ENCODE measurements around the gene CFAP141.
"Not testable (repeated sequence)": the region's sequence is repeated elsewhere in the genome, so short reads cannot be mapped to it uniquely, and the experiment has no call there.

Gene CFAP141

DNA sequence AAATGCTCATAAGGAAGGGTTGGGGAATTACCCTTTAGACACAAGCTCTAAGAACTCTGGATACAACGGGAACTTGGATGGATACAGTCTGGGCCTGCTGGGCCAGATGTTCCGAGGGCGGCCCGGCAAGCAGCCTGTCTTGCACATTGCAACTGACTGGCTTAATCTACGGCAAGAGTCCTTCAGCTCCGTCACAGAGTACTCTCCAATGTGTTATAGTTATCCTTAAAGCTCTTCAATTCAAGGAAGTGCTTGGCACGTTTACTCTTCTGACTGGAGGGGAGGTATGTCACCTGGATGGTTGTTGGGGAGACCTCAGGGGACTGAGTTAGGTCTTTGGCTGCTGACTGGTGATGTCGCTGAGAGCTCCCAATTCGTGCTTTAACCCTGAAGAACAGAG is 1.1 kb upstream of the CFAP141 start:
- no peak for DNase-seq

DNA sequence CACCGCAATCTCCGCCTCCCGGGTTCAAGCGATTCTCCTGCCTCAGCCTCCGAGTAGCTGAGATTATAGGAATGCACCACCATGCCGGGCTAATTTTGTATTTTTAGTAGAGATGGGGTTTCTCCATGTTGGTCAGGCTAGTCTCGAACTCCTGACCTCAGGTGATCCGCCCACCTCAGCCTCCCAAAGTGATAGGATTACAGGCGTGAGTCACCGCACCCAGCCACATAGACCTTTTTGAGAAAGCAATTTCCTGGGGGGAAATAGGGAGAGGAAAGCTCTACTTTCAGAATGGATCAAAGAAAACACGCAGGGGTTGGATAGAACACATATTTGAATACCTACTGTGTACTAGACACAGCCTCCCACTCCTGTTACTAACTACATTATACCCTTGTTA is 355 bp downstream of the CFAP141 start:
- DNase-seq = not testable (repeated sequence)

DNA sequence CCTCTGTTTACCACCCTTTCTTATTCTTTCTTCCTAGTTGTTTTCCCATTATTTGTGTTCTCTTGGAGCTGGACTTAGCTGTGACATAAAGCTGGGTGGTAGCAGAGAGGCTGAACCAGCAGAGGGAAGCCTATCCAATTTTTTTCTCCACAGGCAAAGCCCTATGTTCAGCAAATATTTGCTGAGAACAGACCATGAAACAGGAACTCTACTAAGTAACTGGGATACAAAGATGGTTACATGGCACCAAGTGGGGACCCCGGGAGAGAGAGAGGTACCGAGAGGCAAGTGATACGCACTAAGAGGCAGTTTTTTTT is 6.6 kb downstream of the CFAP141 start:
- DNase-seq = no peak

DNA sequence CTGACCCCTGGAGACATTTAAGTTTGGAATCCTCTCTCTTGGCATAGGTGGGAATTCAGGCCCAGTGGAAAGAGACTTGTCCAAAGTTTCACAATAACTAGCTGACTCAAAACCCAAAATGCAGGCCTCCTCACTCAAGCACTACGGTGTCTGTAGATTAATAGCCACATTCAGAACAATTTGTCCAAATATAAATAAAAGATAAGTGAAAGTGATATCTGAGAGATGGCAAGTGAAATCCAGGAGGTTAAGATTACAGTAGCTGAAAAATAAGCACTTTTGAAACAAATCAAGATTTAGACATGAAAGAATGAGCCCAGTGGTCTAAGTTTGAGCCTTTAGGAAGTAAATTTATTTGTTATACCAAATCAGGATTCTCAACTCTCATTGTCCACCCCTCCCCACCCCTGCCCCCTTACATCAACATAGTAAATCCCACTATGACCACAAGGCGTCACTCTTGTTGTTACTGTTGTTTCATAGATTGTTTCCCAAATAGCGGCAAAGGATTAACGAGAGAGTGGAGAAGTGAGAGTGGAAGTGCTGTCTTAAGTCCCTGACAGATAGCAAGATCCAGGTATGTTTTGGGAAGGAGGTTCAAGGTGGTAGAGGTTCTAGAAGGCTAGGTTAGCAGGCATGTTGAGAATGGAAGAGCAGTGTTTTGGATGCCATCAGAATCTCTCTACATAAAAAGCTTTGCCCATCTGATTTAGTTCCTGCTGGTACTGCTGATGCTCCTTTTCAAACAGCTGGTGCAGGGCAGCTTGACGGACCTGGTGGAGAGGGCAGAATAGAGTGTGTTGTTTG is 7.2 kb downstream of the CFAP141 start:
- peak; percentile 29 for DNase-seq

DNA sequence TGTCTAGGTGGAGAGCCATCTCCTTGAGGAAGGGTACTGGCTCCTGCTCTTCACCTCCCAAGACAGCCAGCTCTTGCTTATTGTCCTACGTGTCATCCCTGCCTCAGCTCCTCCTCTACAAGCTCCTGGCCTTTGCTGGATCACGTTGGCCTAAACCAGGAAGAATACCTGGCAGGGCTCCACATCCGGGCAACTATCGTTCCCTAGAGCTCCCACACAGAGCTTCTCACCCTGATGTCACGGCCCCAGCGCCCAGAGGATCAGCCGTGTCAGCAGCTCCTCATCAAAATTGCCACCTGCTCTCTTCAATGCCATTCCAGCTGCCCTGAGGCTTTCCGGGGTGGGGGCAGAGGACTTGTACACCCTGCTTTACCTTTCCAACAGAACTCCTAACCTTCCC is 12.3 kb downstream of the CFAP141 start:
- DNase-seq = no peak

DNA sequence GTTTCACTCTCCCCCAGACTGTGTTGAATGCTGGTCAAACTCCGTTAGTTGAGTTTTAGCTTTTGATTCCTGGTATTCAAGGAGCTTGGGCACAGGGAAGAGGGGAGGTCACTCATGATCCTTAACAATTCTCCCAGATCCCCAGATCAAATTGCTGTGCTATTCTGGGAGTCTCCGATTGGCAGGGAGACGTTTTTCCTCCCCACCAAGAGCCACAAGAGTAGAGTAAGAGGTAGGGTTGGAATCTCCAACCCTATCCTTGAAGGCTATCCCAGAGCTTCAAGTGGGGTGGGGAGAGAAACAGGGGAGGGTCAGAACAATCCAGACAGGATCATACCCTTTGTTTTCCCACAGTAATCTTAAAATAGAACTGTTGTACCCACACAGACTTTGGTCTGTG is 13.7 kb downstream of the CFAP141 start:
- DNase-seq = no peak

DNA sequence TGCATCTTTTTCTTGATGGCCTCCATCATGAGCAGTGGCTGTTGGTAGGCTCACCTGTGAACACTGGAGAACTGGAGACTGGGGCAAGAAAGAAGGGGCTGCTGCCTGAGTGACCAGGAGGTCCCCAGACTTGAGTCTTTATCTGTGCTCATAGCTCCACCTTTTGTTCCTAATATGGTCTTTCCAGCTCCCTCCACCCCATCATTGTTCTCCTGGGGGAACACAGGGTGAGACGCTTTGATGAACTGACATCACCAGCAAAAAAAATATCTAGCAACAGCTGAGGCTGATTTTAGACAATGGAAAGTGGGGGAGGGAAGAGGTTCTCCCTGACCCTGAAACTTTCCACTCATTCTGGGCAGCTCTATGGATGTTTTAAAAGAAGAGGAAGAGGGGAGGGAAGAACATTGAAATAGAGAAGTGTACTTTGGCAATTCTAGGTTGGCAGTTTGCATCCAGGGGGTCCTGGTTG is 14.1 kb downstream of the CFAP141 start, which contains the start of gene TPM3:
TSS of gene TPM3 (minus strand) at position 111 of the 472 bp plus-strand sequence. CDS start at position 29, 82 bp downstream.
- no peak for DNase-seq

DNA sequence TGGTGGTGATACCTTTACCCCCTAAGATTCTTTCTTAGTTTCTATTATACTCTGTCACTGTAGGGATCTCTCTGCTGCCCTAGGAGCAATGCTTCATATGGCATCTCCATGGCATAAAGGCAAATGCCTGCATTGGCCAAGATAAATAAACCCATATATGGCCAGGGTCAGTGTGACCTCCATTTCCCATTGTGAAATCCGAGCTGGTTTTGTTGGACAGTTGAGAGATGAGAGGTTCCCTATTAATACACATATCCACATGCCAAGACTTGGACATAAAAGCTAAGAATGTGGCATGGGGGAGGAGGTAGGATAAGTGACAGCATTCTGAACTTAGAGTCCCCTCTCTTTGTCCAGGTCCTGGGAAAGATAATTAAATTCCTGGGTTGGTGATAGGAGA is 15.6 kb downstream of the CFAP141 start:
- no peak for DNase-seq

DNA sequence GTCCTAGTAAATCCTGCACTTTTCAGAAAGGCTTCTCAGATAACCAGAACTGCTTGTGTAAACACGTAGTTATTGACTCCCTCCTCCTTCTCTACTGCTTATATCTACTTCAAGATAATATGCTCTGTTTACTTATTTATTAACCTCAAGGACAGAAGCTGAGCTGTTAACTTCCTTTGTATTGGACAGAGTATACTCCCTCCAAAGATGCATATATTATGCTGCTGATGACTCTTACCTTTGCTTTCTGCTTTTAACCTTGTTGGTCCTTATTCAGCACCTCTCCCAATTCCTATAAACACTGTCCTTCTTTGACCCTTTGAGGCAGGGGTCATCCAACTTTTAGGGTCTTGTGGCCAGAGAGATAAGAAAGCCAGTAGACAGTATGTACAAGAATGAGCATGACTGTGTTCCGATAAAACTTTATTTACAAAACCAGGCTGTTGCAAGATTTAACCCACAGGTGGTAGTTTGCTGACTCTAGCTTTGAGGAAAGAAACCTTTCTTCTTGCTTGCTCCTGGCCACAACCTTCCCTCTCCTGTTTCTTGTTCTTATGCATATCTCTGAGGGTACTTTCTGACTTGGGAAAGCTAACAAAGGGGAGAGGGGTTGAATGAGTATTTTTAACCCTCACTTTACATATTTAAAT is 19.2 kb downstream of the CFAP141 start:
- no peak for DNase-seq

DNA sequence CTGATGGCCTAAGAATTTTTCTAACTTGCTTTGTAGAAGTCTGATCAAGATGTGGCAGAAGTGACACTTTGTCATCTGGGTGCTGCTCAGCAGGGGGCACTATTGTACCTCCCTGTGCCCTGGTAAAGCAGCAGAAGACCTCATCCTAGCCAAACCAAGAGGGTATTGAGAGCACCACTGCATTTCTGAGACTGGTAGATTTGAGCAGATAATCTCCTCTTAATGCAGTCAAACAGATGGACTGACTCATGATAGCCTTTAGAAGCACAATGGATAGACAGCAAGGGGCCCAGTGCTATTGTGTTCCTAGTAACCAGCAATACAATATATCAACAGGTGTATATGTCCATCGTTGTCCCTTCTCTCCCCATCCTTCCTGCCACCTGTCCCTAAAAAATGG is 20.0 kb downstream of the CFAP141 start:
- DNase-seq = peak; percentile 55

DNA sequence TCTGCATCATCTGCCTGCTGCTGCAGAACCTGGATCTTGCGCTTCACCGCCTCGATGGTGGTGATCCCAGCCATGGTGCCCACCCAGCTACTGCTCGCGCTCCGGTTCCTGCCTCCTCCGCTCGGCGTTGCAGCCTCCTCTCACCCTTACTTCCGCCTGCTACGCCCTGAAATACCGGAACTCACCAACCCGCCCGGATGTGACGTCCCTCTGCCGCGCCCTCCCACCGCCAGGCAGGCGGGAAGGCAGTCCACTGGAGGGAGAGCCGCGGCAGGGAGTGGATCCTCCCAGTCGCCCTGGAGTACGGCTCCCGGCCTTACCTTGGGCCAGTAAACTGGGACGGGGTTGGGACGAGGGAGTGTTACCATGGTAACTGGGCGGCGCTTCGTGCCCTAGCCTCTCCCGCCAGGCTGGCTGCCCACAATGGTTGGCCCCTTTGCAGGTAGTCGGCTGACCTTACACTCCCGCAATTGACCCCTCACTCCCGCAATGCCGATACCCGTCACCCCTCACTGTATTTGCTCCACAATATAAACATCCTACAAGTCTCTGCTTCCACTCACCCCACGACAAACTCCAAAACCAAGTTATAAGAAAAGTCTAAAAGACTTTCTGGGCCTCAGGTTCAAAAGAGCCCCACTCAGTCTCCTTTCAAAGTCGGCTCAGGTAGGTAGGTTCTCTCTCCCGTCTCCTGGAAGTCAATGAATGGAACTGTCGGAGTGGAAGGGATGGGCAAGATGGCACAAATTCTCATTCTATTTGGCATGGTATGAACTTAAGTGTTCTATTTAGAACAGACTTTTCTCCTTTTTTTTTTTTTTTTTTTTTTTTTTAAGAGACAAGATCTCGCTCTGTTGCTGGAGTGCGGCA is 22.9 kb downstream of the CFAP141 start:
- peak; percentile 99 for DNase-seq

DNA sequence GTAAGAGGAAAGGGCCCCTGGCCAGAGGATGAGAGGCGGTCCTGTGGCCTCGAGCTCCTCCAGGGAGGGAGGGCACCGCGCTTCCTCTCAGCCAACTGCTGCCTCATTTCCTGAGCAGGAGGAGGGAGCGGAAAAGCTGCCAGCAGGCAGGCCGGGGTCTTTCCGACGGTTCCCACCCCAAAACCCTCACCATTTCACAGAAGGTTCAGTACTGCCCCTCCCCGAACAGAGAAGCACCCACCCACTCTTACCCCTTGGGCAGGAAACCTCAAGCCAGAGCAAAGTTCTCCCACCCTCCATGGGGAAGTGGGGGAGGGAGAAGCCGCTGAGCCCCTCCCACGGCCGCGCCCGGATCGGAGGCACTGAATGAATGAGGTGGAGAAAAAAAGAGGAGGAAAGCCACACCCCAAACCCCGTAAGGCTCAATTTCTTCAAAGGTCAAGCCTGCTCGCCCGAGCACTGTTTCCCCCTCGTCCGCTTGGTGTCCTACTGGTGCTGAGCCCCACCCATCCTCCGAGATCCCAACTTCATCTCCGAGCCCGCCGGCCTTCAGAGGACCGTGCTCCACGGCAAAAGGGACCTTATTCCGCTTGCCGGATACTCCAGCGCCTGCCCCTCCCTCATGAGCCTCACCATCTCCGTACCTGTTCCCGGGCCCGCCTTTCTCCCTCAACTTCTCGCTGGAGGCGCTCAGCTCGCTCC is 23.6 kb downstream of the CFAP141 start:
- DNase-seq = peak; percentile 23

DNA sequence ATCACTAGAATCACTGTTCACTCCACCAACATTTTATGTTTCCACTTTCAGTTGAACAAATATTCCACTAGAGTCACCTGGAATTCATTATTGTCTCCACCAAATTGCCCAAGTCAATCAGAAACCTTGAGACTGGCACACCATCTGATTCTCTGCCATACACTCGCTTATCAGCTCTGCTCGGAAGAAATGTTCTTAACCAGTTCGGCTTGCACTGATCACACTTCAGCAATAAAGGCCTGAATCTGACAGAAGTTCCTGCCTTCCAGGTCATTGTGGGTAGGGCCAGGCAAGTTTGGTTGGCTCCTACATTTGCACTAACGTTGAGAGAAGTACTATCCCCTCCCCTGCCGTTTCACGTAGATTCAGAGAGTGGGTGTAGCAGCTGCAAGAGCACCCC is 24.2 kb downstream of the CFAP141 start:
- DNase-seq = no peak

DNA sequence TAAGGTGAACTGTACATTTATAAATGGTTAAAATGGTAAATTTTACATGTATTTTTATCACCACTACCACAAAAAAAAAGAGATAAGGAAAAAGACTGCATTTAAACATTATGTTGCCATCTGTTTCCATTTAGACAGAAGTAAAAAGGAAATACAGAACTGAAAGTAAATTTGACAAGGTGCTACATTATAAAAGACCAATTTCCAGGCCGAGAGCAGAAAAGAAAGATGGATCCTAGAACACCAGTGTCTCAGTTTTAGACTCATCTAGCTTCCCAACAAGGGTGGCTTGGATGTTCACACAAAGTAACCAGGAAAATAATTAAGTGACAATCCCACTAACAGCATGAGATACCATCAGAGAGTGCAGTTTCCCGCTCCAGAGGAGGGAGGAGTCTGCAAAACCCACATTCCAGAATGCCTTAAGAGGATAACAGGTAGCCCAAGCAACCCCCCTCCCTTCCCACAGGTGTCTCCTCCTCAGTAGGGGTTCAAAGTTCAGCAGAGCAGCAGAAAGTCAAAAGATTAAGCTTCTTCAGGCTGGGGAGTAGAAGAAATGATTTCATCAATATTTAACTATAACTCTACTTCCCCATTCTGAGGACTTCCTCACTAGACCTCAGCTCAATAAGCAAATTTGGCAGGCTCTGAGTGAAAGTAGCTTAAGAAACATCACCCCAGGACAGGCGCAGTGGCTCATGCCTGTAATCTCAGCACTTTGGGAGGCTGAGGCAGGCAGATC is 26.0 kb downstream of the CFAP141 start:
- no peak for DNase-seq

DNA sequence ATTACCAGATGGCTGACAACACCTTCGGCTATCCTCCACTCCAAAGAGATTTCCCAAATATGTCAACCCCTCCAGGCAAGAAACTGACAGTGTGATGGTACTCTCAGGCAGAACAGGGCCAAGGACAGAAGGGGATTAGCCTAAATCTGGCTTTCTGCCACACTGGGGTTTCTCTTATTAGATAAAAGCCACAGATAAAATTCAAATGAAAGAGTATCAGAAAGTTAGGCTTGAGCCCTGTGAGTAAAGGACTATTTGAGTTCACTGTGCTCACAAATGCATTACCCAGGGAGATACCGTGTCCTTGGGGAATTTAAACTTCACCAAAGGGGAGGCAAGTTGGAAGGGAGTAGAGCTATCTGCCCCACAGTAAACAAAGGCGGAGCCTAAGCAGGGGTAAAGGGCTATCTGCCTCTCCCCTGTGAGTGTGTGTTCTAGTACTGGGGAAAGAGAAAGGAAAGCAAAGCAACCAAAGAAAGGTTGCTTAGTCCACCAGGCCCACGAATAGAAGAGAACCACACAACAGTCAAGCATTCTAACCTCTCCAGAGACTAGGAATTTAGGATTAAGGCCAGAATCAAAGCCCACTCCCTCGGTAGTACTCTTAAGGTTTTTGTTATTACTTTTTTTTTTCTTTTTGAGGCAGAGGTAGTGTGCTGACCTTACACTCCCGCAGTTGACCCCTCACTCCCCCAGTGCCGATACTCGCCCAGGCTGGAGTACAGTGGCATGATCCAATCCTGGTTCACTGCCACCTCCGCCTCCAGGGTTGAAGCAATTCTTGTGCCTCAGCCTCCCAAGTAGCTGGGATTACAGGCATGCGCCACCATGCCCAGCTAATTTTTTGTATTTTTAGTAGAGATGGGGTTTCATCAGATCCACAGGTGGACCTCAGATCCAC is 27.0 kb downstream of the CFAP141 start:
- DNase-seq = no peak

DNA sequence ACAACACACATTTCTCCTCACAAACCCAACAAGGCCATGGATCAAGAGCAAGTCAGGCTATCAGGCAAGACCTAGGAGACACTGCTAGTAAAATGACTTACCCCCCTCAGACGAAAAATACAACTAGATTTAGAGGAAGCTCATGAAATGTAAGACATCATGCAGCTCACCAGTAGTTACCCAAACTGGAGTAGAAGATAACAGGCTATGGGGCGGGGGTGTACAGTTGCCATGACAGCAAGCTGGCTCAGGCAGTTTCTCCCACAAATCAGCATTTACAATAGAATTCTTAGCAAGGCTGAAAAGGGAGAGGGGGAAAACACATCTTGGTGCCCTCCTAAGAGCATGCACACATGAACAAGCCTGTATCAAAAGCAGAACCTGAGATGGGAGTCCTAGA is 28.1 kb downstream of the CFAP141 start:
- DNase-seq = no peak

DNA sequence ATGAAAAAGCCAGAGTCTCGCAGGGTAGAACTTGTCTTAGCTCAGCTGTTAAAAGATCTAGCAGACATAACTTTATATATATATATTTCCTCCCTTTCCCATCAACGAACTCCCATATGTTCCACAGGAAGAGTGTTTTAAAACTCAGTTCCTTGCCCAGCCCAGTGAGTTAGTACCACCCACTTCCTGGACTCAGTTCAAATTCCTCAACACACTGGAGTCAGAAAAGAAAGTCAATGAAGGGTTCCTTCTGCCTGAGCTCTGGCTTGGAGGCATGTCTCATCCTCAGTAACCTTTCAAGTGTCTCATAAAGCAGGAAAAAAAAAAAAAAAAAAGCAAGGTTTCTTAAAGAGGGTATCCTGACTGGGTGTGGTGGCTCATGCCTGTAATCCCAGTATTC is 29.8 kb downstream of the CFAP141 start:
- DNase-seq = no peak

DNA sequence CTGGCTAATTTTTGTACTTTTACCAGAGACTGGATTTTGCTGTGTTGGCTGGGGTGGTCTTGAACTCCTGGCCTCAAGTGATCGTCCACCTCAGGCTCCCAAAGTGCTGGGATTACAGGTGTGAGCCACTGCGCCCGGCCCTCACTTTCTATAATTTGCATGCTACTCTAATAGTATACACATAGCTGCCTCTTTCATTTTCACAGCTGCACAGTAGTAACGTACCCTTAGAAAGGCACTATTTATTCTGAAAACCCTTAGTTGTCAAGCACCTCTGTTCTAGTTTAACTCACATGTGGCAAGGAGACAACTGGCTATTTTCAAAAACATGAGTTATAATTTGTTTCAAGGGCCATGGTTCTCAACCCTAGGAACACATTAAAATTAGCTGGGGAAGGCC is 31.5 kb downstream of the CFAP141 start:
- no peak for DNase-seq

DNA sequence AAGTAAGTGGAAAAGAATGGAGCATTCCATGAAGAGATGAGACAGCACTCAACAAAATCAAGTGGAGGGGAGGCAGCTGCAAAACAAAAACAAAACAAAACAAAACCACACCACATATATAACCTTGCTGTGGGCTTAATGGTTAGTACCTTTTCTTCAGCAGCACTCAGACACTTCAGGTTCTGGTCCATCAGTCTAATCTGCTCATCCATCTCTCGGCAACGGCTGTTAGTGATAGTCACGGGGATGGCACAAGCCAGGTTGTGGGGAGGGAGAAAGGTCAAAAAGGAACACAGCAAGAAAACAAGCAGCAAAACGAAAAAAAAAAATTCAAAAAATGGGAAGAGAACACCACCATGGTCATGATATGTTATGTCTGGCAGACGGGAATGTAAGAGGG is 34.3 kb downstream of the CFAP141 start:
- DNase-seq = no peak

DNA sequence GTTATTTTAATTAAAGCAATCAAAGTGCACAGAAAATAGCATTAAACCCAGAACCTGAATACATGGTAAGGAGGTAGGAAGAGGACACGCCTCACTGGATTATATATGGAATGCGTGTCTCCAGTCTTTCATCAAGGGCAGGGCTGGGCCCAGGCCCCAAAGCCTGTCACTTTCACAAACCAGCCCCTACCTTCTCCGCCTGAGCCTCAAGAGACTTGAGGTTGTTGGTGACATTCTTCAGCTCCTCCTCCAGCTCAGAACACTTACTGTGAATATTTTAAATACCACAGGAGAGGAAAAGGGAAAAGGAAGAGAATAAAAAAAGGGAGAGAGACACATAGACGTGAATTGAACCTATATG is 34.9 kb downstream of the CFAP141 start:
- no peak for DNase-seq

DNA sequence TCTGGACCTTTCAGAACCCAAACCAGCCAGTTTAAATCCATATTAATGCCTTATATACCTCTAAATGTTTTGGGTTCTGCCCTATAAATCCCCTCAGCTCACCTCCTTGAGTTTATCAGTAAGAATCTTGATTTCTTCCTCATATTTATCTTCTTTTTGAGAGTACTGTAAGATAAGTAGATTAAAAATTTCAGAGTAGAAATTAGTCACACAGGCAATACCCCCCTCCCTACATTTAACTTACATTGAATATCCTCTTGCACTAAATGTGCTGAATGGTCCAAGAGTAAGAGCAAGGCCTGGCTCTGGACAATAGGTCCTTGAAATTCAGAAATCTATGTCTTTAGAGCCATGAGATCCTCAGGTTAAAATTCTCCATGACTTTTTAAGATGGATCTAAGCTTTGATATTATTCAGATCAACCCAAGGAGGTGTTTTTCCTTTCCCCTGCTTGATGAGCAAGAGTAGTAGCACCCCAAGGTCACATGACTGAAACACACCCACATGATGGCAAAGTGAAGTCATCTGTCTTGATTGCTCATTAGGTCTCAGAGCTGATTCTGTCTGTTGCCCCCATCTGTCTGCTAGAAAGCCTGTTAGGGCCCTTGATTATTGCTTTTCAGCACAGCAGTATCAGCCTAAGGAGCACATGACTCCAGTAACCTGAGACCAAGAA is 35.4 kb downstream of the CFAP141 start:
- DNase-seq = no peak
